GM19324 (cell line): ENCODE data around the gene HECA.
"Not testable (repeated sequence)": the region's sequence is repeated elsewhere in the genome, so short reads cannot be mapped to it uniquely, and the experiment has no call there.

Experiments
- ATAC-seq: cut with Tn5 transposase; IDR thresholded peaks from one replicate; pipeline ENCODE4 v1.9.1; 2021; ENCODE audit warnings: mild to moderate bottlenecking, moderate library complexity; ENCODE audit not compliant: unreplicated experiment, low FRiP score

Gene HECA

DNA sequence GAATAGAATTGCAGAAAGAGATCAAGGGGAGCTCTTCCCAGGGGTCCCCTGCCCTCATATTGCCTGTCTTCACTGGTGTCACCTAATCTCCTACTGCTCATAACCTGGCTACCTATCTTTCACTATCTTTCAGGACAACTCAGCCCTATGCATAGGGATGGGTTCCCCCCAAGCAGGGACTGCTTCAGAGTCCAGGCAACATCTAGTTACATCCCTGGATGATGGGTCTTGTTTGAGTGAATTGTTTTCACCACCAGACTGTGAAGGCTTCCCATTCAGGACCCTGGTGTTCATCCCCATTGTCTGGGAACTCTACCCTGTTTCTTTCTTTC lies 850 bp upstream of the HECA start:
- ATAC-seq, result no peak

DNA sequence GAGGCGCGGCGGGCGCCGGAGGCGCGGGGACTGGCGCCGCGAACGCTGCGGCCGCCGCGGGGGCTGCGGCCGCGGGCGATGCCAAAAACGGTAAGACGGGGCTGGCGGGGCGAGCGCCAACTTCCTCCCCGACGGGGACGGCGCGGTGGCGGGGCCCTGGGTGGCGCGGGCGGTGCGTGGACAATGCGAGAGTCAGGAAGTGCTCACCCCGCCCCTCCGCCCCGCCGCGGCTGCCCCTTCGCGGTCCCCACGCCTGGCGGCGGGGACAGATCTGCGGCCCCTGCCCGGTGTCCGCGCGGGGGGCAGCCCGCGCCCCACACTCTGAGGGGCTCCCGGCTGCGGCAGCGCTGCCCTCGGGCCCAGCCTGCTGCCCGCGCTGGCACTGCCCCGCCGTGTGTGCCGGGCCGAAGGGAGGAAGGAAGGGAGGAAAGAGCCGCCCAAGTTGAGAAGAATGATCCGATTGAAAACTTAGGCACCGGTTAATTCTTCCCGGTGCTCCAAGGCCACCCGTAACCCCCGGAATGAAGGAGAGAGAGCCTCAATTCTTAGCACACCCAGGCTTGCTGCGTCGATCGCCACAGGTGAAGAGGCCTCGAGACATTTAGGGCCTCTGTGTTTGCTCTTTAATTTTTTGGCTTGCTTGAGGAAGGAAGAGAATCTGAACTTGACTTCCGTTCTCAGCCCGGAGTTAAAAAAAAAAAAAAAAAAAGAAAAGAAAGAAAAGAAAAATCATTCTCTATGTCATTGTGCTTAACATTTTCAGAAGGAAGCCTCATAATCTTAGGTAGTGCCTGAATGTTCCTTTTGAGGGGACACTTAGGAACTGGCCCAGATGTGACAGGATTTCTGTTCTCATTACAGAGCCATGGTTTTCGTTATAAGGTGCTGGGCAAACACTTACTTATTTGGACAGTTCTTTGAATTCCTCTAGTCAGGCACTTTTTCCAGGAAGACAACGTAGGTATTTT lies 982 bp downstream of the HECA start:
- ATAC-seq, result peak; percentile 35

DNA sequence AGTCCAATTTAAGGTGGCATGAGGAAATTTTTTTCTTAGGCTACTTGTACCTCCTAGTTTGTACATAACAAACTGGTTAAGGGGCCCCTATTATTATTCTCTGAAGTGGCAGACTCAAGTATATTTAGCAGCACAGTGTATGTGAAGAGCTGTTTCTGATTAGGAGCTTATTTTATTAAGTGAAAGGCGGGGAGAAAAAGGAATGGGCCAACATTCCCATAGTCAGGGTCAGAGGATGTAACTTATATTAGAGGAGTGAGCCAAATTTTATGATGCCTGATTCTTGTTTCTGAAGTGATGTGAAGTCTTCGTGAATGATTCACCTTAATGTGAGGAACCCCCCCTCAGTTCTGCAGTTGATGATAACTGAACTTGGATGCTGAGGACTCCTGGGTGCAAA lies 2.8 kb downstream of the HECA start:
- ATAC-seq, result no peak

DNA sequence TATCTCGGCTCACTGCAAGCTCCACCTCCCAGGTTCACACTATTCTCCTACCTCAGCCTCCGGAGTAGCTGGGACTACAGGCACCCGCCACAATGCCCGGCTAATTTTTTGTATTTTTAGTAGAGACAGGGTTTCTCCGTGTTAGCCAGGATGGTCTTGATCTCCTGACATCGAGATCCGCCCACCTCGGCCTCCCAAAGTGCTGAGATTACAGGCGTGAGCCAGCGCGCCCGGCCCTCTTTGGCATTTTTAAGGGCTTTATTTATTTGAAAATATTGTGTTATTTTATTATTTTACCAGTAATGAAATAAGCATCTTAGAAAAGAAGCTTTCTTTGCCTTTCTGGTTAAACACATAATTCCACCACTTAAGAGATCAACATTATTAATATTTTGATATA lies 6.0 kb downstream of the HECA start:
- ATAC-seq, result not testable (repeated sequence)

DNA sequence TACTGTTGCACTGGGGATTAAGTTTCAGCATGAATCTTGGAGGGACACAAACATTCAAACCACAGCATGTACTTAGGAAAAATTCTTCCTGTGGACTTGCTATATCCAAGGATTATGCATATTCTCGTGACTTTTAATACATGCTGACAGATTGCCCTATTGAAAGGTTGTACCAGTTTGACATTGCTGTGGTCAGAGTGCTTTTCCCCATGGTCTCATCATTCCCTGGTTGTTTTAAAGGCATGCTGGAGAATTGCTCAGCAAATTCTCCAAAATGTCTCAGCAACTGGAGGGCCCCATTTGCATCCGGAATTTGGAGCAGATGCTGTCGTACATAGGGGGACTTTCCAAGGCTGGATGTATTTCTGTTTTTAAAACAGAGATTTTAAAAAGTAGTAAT lies 7.4 kb downstream of the HECA start:
- ATAC-seq, result no peak

DNA sequence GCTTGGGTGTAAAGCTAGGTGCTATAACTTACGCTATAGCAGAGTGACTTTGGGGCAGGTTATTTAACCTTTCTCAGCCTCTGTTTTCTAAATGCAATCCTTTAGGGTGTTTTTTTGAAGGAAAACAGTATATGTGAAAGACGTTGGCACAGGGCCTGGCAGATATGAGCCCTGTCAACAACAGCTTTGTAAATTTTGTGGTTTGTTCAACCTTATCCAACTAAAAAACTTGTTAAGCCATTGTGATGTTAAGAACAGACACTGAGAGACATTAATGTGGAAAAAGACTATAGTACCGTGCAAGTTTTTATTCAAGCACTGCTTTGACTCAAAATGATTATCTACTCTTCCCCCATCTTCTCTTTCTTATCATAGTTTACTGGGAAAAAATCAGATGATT lies 8.2 kb downstream of the HECA start:
- no peak for ATAC-seq

DNA sequence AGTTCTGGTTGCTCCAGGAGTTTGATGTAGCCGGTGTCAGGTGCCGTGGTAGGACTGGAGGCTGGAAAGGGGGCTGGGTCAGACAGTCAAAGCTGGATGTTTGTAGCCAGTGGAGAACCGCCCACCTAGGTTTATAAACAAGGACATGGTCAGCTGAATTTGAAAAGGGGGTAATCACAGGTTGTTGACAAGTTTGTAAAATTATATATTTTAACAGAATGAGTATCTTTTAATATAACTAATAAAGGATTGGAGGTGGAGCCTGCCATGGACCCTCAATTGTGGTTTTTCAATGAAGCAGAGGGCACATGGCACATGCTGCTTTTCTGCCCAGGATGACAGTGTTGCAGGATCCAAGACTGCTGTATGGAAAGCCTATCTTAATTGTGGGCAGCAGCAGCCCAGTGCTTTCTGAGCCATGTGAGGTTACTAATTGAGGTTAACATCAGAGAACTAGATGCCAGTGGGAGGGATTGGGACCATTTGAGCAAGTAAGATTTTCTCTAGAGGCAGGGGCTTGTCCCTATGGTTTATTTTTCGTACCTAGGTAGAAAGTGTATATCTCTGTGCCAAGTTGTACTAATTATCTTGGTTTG lies 9.7 kb downstream of the HECA start:
- no peak for ATAC-seq

DNA sequence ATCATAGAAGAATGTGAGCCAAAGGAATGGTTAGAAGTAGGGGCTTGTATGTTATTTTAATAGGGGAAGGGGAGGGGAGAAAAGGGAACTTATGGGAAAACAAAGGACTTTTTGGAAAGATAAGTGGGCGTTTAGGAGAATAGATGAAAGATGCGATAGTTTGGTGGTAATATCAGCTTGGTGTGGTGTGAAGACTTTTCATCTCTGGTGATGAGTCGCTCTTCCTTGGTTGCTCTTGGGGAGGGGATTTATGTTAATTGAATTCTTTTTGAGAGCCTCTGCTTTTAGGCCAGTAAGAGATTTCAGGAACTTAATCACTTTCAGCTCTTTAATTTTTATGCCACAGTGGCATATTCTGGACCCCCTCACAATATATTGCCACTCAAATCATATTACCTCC lies 10.8 kb downstream of the HECA start:
- ATAC-seq, result no peak

DNA sequence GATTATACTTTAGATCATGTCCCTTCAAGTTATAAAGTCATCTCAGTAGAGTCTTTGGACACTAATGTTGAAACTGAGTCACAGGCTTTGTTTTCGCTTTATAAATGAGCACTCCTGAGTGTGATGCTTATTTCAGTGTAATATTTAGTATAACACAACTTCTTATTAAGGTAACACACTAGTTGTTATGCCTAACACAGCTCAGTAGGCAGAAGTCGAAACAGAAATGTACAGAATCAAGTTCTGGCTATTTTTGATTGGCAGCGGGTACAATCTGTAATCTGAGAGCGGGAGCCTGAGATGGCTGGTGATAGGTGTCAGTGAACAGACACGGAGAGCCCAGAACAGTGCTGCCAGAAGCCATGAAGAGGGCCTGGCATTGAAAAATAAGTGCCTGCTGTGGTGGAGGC lies 11.4 kb downstream of the HECA start:
- ATAC-seq, result peak; percentile 43

DNA sequence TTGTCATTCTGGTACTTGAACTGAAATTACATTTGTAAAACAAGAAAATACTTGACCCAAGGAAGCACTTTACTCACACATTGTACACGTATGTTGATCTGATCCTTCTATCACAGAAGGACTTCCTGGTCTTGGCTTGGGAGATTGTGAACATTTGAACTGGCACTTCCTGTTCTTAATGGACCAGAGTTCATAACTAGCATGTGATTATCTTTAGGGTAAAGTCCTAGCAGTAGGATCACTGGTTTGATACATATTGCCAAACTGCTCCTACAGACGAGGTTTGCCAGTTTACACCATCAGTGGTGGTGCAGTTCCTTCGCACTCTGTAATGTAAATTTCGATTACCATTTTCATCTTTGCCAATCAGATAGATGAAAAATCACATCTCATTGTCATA lies 12.7 kb downstream of the HECA start:
- no peak for ATAC-seq

DNA sequence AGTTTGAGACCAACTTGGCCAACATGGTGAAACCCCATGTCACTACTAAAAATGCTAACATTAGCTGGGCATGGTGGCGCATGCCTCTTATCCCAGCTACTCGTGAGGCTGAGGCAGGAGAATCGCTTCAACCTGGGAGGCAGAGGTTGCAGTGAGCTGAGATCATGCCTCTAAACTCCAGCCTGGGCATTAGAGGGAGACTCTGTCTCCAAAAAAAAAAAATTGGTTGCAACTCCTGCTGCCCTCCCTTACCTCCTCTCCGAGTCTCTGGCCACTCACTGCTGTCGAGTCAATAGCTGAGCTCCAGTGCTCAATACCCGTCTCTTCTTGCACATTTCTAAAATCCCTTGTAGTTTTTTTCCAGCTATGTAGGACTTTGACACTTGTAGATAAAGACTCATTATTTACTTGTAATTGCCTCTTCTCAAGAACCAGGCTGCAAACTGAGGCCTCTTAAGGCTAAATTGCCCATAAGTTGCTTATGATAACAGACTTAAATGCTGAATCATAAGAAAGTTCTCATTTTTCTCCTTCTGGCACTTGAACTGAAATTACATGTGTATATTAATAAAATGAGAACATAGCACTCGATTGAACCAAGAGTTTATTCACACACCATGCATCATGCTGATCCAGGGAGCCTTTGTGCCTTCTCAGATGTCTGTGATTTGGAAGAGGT lies 13.8 kb downstream of the HECA start:
- no peak for ATAC-seq

DNA sequence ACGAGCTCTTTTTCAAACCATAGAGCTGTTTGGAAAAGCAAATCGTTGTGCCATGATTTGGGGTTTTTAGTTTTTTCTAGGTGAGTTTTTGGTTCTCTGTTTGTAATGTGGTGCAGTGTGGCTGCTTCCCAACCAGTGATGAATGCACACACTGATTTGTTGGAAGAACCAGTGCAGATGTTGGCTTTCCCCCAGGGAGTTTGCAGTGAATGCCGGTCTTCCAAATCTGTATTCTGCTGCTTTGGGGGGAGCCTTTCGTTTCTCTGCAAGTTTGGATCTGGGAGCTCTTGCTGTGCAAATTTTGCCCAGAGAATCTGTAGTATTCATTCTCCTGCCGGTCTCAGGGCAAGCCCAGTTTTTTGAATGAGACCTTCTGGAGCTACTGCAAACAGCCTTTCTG lies 14.5 kb downstream of the HECA start:
- ATAC-seq, result no peak

DNA sequence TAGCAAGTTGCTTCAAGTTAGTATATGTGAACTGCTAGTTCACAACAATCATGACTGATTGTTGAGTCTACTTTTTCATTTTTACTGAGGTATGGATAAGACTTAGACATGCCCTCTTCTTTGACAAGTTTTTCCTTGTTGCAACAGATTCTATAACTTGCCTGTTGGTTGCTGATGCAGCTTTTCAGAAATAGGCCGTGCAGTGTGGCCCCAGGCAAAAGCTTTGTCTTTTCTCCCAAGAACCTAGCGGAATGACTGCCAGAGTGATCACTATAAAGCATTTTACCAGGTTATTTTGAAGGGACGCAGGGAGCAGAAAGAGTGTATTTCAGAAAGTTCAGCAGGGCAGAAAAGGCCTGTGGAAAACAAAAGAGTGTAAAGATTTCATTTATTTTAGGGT lies 16.0 kb downstream of the HECA start:
- ATAC-seq, result no peak

DNA sequence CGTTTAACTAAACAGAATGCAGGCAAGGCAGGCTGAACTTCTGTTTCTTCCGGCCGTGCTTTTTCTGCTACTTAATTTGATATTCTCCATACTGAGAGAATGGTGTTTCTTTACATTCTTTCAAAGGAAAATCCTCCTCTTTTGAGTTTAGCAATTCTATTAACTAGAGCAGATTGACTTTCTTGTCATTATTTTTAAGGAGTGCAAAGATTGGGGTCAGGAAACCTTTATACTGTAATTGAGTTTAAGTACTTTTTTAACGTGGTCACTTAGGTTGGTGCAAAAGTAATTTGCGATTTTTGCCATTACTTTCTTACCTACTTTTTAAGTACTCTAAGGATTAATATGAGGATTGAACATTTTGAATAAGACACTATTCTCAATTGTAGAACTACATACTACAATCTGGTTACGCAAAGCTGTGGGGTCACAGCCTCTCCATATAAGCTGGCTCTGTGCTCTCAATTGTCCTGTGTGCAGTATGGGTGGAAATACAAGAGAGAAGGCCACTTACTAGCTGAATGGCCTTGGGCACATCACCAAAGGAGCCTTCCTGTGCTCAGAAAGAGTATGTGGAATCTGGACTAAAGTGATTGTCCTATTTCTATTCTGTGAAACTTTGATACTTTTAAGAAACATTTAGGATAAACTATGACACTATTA lies 16.7 kb downstream of the HECA start:
- ATAC-seq, result no peak

DNA sequence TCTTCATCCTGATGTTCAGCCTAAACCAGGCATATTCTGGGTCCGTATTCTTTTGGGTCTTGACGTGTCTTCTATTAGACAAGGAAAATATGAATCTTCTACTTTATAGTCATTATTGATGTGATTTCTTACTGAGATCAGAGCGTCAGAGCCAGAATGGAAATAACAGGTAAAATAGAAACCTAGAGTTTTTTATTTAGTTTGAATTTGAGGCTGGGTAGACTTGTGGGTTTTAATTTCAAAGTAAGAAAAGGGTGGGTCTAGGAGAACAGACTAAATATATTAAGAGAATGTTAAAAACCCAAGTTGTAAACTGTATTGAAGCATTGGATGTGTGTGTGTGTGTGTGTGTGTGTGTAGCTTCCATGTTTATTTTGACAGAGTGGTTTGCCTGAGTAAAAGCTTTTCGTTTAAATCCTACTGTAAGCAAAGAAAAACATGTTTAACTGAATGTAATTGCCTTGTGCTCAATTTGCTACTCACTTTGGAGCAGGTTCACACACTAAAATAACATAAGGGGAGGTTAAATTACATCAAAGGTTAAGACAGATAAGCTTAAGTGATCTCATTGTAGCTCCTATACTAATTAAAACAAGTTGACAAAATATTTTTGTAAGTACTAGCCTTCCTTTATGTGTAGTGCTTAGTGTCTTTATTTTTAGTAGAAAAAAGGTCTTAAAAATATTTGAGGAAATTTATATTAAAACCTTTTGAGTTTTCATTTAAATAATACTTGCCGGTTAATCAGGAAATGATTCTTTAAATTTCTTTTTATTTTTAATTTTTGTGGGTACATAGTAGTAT lies 17.4 kb downstream of the HECA start:
- no peak for ATAC-seq

DNA sequence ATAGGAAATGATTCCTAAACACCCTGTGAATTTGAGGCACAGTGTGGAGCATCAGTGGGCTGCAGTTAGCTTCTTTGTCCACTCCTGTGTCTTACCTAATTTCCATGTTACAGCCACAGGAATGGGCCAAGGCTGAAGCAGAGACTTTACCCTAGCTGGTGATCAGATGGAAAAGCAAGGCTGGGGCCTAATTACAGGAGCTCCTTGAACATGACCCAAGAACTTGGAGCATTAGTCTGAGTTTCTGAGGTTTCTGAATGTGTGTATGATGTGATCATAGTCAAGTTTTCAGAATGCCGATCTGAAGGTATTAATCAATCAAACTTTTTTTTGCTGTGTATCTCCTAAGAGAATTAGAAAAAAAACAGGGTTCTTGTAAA lies 18.0 kb downstream of the HECA start:
- no peak for ATAC-seq

DNA sequence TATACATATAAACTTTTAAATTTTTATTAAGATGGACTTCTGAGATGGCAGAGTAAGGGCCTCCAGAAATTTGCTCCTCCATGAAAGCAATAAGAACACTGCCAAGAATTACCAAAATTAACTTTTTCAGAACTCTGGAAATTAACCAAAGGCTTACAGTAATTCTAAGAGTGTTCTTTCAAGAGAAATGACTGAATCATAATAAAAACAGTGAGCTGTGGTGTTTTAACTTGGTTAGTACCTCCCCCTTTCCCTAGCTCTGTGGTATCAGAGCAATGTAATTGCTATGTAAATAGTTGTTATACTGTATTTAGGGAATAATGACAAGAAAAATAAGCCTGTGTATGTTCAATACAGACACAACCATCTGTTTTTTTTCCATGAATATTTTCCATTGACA lies 19.0 kb downstream of the HECA start:
- ATAC-seq, result no peak

DNA sequence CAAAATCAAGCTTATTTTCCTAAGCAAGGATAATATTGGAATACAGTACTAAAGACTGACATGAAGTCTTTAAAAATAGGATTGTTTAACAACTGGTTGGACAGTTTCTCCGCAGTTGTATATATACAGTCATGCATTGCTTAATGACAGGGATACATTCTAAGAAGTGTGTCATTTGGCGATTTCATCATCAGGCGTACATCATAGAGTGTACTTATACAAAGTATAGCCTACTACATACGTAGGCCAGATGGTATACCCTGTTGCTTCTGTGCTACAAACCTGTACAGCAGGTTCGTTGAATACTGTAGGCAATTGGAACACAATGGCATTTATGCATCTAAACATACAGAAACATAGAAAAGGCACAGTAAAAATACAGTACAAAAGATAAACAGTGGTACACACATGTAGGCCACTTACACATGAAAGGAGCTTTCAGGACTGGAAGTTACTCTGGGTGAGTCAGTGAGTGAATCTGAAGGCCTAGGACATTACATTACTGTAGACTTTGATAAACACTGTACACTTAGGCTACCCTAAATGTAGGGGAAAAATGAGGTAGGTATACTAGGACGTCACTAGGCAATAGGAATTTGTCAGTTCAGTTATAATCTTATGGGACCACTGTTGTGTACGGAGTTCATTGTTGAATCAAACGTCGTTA lies 20.1 kb downstream of the HECA start:
- ATAC-seq, result no peak

DNA sequence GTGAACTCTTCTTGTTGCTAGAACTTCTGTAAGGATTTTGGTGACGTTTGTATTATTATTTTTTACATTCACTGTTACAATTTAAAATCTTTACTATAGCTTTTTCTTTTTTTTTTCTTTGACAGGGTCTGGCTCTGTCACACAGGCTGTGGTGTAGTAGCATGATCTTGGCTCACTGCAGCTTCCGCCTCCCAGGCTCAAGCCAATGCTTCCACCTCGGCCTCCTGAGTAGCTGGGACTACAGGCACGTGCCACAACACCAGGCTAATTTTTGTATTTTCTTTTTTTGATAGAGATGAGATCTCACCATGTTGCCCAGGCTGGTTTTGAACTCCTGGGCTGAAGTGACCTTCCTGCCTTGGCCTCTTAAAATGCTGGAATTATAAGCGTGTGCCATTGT lies 21.2 kb downstream of the HECA start:
- no peak for ATAC-seq

DNA sequence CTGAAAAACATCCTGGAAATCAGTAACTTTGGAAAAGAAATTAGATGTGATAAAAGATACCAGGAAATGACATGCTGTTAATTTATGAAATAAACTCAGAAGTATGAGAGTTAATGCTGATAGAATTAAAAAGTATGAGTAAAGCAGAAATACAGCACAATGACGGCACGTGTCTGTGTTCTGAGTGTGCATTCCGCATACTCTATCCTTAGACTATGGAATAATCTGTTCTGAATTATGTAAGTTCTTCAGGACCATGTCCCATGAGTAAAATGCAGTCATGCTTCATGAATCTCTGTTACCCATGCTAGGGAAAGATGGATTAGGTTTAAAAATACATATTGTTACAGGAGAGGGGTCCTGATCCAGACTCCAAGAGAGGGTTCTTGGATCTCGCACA lies 21.7 kb downstream of the HECA start:
- no peak for ATAC-seq
